KMS-11 (cell line): ENCODE measurements around the gene ALDH4A1.

Experiments used
- H2AFZ ChIP-seq: fragments of 200-600 bp; sonication (generic); 2 replicates; pipeline ENCODE4 v1.6.1; 2016; ENCODE audit warnings: antibody characterized with exemption, mixed run types, low read depth
- H3K27ac ChIP-seq: fragments of 200-600 bp; sonication (generic); 2 replicates; pipeline ENCODE4 v1.6.1; 2016; ENCODE audit warnings: mild to moderate bottlenecking, mixed run types
- H3K27me3 ChIP-seq: fragments of 200-600 bp; sonication (generic); 2 replicates; pipeline ENCODE4 v1.6.1; 2017; ENCODE audit warnings: mild to moderate bottlenecking, low read depth, mixed run types, moderate library complexity; ENCODE audit not compliant: insufficient read depth
- H3K36me3 ChIP-seq: fragments of 200-600 bp; sonication (generic); 2 replicates; pipeline ENCODE4 v1.6.1; 2017; ENCODE audit warnings: mild to moderate bottlenecking, mixed run types; ENCODE audit not compliant: insufficient read depth
- H3K4me1 ChIP-seq: fragments of 200-600 bp; sonication (generic); 2 replicates; pipeline ENCODE4 v1.6.1; 2016; ENCODE audit warnings: mild to moderate bottlenecking, low read depth, mixed run types; ENCODE audit not compliant: poor library complexity, severe bottlenecking
- H3K4me2 ChIP-seq: fragments of 200-600 bp; sonication (generic); 2 replicates; pipeline ENCODE4 v1.7.0; 2016; ENCODE audit warnings: mild to moderate bottlenecking, mixed run types
- H3K4me3 ChIP-seq: fragments of 200-600 bp; sonication (generic); IDR thresholded peaks from 2 replicates; pipeline ENCODE4 v1.6.1; 2017; ENCODE audit warnings: low read depth, low read length, mixed read lengths; ENCODE audit not compliant: insufficient read depth
- H3K79me2 ChIP-seq: fragments of 200-600 bp; sonication (generic); 2 replicates; pipeline ENCODE4 v1.6.1; 2016; ENCODE audit warnings: low read depth, mixed run types; ENCODE audit not compliant: insufficient read depth
- H3K9ac ChIP-seq: fragments of 200-600 bp; sonication (generic); 2 replicates; pipeline ENCODE4 v1.6.1; 2016; ENCODE audit warnings: mild to moderate bottlenecking, mixed run types
- H4K20me1 ChIP-seq: fragments of 200-600 bp; sonication (generic); 2 replicates; pipeline ENCODE4 v1.6.1; 2016; ENCODE audit warnings: mild to moderate bottlenecking, mixed run types; ENCODE audit not compliant: insufficient read depth
- CTCF ChIP-seq: fragments of 200-600 bp; sonication (generic); conservative IDR thresholded peaks from 2 replicates; pipeline ENCODE4 v1.6.1; 2017; ENCODE audit warnings: low read depth, mild to moderate bottlenecking, antibody characterized with exemption, low read length, moderate library complexity, mixed read lengths

ALDH4A1 gene

GRCh38 chr1:18903291-18903756 is 969 bp upstream of the ALDH4A1 start:
- H2AFZ ChIP-seq: peak overlapping the region; percentile 58; the same call in 1 of the 2 replicates
- TF ChIP-seq CTCF: no peak
- no peak overlapping the region for H3K4me3 ChIP-seq
- peaks cover 50% of the 10 kb centered on the region for H3K27me3 ChIP-seq
- no peaks in the 10 kb centered on the region for H3K79me2 ChIP-seq
- H3K4me2 ChIP-seq: peak overlapping the region; percentile 16; the same call in 1 of the 2 replicates
- H4K20me1 ChIP-seq: no peaks in the 10 kb centered on the region
- no peaks in the 10 kb centered on the region for H3K4me1 ChIP-seq
- H3K36me3 ChIP-seq: no peaks in the 10 kb centered on the region
- H3K27ac ChIP-seq: no peak overlapping the region
- H3K9ac ChIP-seq: no peak overlapping the region

DNA sequence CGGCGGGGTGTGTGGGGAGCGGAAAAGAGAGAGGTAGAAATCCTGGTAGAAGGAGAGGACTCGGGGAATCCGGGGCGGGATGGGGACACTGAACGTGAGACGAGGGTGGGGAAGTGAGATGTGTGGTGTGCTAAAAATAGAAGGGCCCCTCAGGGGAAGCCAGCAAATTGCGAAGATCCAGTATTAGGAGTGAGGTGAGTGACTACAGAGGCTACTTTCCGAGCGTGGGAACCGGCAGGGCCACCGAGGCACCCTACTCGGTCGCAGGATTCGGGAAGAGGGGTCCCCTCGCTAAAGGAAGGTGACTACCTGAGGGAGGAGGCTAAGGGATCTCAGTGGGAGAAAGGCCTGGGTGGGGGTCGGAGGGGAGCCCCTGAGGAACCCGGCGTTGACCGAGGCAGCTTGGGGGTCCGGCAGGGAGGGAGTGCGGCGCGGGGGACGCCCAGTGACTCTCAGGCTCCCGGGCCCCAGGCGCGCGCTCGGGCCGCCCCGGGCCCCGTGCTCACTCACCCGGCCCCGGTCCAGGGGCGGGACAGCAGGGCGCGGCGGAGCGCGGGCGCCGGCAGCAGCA is 318 bp downstream of the ALDH4A1 start:
- Histone ChIP-seq H3K4me1 (no peaks in the 10 kb centered on the region), H3K4me2 (peak overlapping the region; percentile 25; the same call in 1 of the 2 replicates), H3K36me3 (no peaks in the 10 kb centered on the region), H3K79me2 (no peaks in the 10 kb centered on the region), H3K27ac (no peak overlapping the region), H3K9ac (no peak overlapping the region; the same call in 1 of the 2 replicates), H2AFZ (peak overlapping the region; percentile 58; the same call in 1 of the 2 replicates), H3K27me3 (peaks cover 47% of the 10 kb centered on the region), H4K20me1 (no peaks in the 10 kb centered on the region), H3K4me3 (peak overlapping the region; percentile 51)
- no peak for TF ChIP-seq CTCF

GRCh38 chr1:18901147-18901951 is 1.0 kb downstream of the ALDH4A1 start:
- Histone ChIP-seq H3K4me3 (no peak overlapping the region), H4K20me1 (no peaks in the 10 kb centered on the region), H3K4me2 (peak overlapping the region; percentile 25; the same call in 1 of the 2 replicates), H3K27me3 (peaks cover 47% of the 10 kb centered on the region), H3K9ac (no peak overlapping the region), H3K79me2 (no peaks in the 10 kb centered on the region), H3K4me1 (no peaks in the 10 kb centered on the region), H3K27ac (no peak overlapping the region), H3K36me3 (no peaks in the 10 kb centered on the region), H2AFZ (no peak overlapping the region)
- TF ChIP-seq CTCF: no peak

GRCh38 chr1:18900303-18900841 is 2.0 kb downstream of the ALDH4A1 start:
- no peak overlapping the region for H3K4me3 ChIP-seq
- peaks cover 47% of the 10 kb centered on the region for H3K27me3 ChIP-seq
- no peaks in the 10 kb centered on the region for H3K79me2 ChIP-seq
- no peak overlapping the region for H3K4me2 ChIP-seq
- TF ChIP-seq CTCF: no peak
- no peak overlapping the region for H3K27ac ChIP-seq
- no peaks in the 10 kb centered on the region for H3K36me3 ChIP-seq
- H2AFZ ChIP-seq: no peak overlapping the region
- no peak overlapping the region for H3K9ac ChIP-seq
- H3K4me1 ChIP-seq: no peaks in the 10 kb centered on the region
- H4K20me1 ChIP-seq: no peaks in the 10 kb centered on the region
